ENCODE data around the gene DCPS.
"Not testable (repeated sequence)": the region's sequence is repeated elsewhere in the genome, so short reads cannot be mapped to it uniquely, and the experiment has no call there.

DCPS gene

DNA sequence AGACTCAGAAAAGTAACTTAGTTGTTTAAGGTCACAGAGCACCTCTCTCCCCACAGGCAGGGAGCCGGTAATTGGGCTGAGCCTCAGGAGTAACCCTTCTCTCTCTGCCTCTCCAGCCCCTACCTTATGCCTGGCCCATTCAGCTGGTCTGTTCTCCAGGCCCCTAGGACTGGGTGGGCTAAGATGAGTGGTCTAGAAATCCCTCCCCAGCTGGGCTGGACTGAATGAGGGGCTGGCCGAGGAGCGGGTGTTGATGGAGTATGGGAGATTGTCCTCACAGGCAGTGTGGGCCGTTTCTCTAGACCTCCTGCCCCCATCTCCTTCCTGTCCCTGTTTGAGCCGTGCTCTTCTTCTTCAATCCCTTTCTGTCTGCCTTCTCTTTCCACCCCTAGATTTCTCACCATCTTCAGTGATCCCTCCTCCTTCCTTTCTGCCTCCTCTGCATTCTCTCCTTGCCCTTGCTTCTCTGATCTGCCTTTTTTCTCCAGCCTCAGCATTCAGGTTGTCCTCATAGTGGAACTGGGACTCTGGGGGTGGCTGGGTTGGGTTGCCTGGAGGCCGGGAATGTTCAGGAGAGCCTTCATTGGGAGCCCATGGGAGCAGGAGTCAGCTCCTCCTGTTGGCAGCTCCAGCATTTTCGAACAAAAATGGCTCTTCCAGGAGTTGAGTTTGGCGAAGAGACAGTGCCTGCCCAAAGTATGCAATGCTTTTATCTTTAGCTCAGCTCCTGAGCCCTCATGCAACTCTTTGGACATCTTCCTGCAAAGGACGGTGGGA lies 59.2 kb downstream of the DCPS start:
- DNase-seq, result no peak

DNA sequence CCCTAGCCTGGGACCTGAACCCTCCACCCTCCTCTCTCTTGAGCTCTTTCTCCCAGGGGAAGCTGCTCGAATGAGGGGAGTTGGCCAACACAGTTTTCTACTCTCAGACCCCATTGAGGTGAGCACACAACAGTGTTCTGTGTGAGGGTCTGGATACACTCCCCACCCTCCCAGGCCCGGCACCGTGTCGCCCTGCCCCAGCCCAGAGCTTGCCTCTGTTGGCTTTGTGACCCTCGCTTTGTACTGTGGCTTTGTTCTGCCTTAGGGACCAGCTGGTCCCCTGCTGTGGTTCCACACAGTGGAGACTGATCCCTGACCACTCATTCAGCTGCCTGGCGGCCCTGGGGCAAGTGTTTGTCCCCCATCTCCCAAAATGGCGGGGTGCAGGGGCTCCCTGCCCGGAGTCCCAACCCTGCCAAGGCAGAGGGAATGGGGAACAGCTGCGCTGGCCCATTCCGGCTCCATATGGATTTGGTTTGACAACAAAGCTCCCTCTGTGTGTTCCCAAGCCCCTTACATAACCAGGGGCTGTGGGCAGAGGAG lies 59.9 kb downstream of the DCPS start:
- no peak for DNase-seq

DNA sequence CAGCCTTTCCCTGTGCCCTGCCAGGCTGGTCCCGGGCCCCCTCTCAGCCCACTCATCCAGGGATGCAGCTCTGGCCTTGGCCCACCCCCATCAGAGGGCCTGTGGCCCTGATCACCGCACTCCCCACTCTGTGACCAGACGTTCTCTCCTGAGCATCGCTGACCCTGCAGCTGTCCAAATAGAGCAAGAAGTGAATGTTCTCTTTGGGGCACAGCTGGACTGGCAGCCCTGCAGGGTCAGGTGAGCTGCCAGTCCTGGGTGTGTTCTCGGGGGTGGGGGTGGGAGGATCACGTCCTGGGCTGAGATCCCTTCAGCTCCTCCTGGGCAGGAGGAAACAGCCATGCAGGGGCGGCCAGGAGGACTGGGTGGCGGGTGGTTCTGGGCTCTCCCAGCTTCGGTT lies 60.9 kb downstream of the DCPS start:
- not testable (repeated sequence) for DNase-seq

DNA sequence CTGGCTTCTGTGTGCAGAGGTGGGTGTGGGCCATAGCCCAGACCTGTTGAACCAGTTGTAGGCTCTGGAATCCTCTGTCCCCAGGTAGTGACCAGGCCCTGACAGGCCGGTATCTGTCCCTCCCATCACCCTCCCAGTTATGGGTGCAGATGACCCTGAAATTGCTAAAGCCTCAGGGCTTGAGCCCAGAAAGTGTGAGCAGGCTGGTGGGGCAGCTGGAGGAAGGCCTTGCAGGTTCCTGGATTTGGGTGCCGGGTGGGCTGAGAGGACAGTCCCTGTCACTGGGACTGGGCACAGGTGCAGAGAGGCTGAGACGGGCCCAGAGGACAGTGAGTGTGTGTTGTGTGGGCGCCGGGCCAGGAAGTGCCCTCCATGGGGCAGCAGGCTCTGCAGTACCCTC lies 61.6 kb downstream of the DCPS start:
- DNase-seq, result not testable (repeated sequence)

DNA sequence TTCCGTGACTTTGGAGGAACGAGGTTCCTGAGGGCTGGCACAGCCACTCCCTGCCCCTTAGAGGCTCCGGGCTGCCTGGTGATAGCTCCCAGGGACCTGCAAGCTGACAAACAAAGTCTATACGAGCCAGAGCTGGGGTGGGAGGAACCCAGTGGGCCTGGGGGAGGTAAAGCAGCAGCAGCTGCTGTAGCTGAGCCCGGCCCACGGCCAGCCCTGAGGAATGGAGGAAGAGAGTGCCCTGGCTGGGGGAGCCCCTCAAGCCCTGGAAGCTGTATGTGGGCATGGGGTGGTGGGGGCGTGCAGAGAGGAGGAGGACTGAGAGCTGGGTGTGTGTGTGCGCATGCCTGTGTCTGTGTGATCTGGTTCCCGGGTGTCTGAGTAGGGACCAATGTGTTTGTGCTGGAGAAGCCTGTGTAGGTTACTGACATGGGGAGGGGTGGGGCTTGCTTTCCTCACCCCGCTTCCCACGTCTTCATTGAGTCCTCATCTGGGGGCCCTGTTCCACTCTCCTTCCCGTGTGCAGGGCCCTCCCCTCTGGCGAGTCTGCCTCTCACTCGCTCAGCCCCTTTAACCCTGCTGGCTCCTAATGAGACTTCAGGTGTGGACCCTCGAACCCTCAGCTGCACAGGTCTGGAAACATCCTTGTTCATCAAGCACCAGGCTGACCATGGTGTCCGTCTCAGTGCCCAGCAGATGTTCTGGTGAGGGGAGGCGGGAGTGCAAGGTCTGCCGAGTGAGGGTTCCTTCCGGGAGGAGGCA lies 62.4 kb downstream of the DCPS start:
- no peak for DNase-seq

DNA sequence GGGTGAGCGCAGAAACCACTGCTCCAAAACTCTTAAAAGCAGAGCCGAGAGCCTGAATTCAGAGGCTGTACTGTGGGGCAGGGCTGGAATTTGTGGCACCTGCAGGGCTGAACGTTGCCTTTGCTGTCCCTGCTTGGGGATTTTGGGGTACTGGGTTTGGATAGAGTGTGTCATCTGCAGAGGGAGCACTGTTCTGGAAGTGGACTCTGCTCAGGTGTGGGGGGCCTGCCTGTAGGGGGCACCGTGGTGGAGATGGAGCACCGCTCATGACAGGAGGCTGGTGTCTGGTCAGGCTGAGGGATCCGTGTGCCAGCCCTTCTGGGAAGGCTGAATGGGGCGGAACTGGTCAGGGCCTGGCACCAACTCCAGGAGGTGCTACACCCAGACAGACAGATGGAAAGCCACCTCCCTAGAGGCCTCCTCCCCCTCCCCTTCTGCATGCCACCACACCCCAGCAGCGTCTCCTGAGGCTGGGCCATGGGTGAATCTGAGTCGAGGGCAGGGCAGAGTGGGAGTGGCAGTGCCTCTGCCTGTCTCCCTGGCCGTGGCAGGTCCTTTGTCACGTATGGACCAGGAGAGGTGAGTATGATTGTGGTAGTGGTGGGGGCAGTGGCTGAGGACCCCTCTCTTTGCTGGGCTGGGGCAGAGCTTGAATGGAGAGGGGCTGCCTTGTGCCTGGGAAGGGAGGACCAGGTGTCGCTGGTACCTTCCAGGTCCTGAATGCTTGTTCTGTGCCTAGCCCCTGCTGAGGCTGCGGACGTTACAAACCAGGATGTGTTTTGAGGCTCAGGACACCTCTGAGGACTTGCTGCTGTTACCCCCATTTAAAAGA lies 63.2 kb downstream of the DCPS start:
- not testable (repeated sequence) for DNase-seq

DNA sequence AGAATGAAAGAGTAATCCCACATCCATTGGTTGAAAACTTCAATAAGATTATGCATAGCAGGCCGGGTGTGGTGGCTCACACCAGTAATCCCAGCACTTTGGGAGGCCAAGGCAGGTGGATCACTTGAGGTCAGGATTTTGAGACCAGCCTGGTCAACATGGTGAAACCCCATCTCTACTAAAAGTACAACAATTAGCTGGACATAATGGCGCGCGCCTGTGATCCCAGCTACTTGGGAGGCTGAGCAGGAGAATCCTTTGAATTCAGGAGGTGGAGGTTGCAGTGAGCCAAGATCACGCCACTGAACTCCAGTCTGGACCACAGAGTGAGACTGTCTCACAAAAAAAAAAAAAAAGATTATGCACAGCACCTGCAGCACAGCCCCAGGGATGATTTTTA lies 63.9 kb downstream of the DCPS start:
- DNase-seq, result not testable (repeated sequence)

DNA sequence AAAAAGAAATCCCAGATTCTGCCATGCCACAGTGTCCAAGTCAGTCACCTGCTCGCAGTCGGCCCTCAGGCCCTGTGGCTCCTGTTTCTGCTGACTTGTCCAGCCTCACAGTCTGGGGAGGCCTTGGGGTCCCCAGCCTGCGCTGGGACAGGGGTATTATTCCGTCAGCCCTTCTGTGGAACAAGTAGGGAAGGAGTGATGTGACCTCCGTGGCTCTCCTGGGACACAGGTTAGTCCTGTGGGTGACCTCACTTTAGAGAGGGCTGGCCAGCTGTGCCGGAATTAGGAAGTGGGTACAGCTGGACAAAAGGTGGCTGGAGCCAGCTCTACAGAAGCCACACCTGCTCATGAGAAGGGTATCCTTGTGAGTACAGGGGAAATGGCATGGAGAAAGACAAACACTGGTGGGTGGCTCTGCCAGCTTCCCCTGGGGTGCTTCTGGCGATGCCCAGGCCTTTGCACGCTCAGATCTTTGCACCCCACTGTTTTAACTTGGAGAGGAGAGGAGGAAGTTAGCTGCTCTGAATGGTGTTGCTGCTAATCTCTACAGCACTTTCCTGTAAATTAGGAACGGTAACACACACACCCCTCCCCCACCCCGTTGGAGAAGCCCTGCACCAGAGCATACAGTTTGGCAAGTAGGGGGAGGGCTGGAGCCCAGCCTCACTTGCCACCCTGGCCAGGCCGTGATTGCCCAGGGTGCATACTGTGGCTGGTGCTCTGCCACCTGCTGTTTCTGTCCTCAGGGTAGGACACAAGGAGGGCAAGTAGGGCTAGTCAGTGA lies 64.7 kb downstream of the DCPS start:
- not testable (repeated sequence) for DNase-seq

DNA sequence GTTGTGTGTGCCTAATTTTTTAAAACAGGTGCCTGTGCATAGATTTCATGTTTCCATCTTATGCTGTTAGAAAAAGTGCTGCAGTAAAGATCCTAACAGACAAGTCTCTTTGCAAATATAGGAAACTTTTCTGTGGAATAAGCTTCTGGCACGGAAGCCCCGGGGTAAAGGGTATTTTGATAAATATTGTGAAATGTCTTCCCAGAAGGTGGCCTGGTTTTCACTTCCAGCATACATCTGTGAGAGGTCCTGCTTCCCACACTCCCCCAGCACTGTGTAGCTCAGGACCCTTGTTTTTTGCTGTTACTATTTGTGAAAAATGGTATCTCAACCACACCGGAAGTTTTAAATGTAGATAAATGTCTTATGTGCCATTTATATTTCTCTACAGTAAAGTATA lies 66.2 kb downstream of the DCPS start:
- DNase-seq, result no peak

DNA sequence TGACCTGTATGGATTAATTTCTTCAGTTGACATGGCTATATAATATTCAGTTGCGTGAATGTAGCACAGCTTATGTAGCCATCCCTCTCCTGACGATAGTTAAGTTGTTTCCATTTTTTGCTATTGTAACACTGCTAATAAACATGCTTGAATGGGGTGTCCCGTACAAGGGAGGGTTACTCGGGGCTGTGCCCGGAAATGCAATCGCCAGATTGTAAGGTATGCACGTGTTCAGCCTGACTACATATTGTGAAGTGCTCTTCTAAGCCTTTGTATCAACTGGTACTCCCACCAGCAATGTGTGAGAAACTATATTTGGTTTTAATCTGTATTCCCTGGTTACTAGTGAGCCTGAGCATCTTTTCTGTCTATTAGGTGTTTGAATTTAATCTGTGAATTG lies 67.7 kb downstream of the DCPS start:
- DNase-seq, result no peak

DNA sequence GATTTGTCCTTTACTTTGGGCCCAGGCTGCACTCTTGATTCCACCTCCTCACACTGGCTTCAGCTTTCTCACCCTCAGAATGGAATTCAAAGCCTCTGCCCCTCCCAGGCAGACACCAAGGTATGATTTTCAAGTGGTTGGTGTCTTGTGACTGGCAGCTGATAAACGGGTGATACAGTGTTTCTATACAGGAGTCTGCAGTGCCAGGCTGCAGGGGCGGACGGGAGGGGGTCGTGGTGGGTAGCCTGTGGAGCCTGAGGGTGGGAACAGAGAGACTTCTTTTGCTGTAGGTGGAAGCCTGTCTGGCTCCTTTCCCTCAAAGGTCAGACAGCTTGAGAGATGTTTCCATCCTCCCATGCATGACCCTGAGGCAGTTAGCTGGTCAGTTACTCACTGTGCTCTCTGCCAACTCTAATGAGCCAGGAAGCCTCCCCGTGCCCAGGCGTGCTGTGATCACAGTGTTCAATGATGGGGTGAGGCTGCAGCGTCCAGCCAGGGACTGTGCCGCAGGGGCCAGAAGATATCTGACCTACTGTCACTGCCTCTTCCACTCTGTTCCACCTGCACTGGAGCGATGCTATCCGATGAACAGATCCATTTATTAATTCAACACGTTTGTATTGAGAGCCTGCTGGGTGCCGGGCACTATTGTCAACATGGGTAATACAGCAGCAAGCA lies 69.7 kb downstream of the DCPS start:
- not testable (repeated sequence) for DNase-seq

DNA sequence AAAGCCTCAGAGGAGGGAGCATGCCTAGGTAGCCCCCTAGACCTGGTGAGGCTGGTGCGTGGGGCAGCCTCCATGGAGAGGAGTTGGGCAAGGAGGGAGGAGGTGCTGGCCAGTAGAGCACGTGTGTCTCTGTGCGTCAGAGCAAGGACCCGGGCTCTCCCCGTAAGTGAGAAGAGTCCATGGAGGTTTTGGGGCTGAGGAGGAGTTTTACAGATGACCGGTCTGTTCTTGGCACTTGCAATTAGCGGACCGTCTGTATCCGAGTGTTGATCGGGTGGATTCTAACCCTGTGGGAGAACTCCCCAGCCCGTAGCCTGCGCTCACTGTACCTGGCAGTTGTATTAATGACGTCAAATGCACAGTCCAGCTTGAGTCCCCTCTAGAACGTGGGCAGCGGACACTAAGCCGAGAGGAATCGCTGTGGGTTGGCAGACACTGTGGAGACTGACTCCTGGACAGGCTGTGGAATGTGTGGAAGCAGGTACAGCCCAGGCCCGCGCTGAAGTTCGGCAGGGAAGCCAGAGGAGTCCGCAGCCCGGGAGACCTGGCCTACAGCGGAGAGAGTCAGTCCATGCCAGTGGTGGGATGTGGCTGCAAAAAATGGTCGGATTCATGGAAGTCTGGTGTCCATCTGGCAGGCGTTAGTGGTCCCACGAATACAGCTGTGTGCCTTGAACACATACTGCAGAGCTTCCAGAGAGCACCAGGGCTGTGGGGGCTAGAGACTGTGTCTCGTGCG lies 70.9 kb downstream of the DCPS start:
- DNase-seq, result not testable (repeated sequence)

DNA sequence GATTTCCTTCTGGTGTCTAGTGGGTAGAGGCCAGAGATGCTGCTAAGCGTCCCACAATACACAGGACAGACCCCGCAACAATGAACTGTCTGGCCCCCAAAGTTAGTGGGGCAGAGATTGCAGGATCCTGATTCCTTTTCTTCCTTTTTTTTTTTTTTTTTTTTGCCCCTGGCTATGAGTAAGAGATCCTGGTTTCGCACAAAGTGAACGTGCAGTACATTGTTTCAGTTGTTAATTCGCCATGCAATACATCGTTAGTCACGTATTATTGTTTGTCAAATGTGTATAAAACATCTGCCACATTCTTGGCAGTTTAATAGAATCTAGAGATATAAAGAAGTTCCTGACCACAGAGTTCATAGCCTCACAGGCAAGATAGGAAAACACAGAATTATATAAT lies 71.9 kb downstream of the DCPS start:
- DNase-seq, result no peak

DNA sequence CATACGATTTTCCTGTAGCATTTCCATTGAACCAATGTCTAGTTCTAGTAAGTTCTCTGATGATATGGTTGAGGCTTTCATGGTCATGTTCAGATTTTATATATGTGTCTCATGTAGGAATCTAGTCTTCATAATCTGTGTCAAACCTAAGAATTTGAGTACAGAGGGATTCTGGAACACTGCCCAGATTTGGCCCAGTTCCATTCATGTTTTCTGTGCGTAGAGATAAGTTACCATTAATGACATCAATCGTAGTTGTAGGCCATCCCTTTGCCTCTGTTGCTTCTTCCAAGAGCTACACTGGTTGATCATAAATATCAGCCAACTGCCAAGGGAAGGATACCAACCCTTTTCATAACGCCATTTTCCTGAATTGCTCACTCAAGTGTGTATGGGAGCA lies 74.9 kb downstream of the DCPS start:
- no peak for DNase-seq

DNA sequence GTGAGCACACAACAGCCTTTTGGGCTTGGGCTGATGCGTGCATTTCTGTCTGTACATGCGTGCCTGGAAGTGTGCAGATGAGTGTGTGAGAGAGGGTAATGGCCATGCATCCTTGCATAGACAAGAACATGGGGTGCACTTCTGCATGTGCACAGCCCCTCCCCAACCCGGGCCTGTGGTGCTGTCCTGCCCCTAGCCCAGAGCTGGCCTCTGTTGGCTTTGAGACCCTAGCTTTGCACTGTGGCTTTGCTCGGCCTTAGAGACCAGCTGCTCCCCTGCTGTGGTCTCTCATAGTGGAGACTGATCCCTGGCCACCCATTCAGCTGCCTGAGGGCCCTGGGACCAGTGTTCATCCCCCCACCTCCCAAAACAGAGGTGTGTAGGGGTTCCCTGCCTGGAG lies 77.0 kb downstream of the DCPS start:
- DNase-seq, result no peak

DNA sequence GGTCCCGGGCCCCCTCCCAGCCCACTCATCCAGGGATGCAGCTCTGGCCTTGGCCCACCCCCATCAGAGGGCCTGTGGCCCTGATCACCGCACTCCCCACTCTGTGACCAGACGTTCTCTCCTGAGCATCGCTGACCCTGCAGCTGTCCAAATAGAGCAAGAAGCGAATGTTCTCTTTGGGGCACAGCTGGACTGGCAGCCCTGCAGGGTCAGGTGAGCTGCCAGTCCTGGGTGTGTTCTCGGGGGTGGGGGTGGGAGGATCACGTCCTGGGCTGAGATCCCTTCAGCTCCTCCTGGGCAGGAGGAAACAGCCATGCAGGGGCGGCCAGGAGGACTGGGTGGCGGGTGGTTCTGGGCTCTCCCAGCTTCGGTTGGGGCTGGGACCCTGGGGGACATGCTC lies 78.1 kb downstream of the DCPS start:
- DNase-seq, result not testable (repeated sequence)

DNA sequence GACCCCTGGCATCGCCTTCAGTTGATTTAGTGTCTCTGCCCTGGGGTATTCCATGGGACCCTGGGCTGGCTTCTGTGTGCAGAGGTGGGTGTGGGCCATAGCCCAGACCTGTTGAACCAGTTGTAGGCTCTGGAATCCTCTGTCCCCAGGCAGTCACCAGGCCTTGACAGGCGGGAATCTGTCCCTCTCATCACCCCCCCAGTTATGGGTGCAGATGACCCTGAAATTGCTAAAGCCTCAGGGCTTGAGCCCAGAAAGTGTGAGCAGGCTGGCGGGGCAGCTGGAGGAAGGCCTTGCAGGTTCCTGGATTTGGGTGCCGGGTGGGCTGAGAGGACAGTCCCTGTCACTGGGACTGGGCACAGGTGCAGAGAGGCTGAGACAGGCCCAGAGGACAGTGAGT lies 78.8 kb downstream of the DCPS start:
- not testable (repeated sequence) for DNase-seq

DNA sequence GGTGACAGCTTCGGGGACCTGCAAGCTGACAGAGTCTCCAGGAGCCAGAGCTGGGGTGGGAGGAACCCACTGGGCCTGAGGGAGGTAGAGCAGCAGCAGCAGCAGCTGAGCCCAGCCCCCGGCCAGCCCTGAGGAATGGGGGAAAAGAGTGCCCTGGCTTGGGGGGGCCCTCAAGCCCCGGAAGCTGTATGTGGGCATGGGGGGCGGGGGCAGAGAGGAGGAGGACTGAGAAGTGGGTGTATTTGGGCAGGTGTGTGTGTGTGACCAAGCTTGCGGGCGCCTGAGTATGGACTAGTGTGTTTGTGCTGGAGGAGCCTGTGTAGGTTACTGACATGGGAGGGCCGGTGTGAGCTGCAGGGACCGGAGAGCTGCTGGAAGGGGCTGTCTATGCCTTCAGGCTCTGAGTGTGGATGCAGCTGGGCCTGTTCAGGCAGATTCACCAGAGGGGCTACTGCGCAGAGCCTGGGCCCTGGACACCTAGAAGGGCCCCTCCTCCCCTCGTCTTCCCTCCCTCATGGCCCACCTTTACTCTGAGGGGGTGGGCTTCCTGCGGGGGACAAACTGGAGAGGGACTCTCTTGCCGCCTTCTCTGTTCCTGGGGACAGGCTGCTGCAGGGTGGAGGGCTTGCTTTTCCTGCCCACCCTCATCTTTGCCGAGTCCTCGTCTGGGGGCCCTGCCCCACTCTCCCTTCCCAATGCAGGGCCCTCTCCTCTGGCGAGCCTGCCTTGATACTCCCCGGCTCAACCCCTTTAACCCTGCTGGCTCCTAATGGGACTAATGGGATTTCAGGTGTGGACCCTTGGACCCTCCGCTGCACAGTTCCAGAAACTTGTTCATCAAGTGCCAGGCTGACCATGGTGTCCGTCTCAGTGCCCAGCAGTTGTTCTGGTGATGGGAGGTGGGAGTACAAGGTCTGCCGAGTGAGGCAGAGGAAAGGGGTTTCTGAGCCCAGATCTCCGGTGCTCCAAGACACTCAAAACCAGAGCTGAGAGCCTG lies 79.8 kb downstream of the DCPS start:
- no peak for DNase-seq

DNA sequence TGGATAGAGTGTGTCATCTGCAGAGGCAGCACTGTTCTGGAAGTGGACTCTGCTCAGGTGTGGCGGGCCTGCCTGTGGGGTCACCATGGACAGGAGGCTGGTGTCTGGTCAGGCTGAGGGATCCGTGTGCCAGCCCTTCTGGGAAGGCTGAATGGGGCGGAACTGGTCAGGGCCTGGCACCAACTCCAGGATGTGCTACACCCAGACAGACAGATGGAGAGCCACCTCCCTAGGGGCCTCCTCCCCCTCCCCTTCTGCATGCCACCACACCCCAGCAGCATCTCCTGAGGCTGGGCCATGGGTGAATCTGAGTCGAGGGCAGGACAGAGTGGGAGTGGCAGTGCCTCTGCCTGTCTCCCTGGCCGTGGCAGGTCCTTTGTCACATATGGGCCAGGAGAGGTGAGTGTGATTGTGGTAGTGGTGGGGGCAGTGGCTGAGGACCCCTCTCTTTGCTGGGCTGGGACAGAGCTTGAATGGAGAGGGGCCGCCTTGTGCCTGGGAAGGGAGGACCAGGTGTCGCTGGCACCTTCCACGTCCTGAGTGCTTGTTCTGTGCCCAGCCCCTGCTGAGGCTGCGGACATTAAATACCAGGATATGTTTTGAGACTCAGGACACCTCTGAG lies 80.7 kb downstream of the DCPS start:
- DNase-seq, result no peak

Measured in NCI-H526 treated with DMSO at 0.1 percent for 48 hours (cell line).